ENCODE measurements around the gene SELENOV.

The SELENOV gene

DNA sequence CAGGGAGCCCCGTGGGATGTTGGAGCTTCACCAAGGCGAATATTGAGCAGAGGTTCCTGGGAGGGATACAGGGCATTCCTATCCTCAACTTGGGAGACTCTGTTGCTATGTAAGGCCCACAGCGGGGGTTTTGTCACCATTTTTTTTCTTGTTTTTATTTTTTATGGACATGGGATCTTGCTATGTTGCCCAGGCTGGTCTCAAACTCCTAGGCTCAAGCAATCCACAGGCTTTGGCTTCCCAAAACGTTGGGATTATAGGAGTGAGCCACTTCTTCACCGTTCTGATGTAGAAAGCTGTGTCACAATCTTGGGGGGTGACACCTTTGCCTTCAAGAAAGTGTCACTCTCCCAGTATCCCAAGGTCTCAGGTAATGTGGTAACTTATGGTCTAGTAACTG lies 13.6 kb upstream of the SELENOV start:
- Histone ChIP-seq H3K4me3 (ENCODE audit: insufficient read length, low read depth) (no peak overlapping the region), H3K27me3 (ENCODE audit: insufficient read depth, insufficient read length) (peaks cover 82% of the 10 kb centered on the region)

DNA sequence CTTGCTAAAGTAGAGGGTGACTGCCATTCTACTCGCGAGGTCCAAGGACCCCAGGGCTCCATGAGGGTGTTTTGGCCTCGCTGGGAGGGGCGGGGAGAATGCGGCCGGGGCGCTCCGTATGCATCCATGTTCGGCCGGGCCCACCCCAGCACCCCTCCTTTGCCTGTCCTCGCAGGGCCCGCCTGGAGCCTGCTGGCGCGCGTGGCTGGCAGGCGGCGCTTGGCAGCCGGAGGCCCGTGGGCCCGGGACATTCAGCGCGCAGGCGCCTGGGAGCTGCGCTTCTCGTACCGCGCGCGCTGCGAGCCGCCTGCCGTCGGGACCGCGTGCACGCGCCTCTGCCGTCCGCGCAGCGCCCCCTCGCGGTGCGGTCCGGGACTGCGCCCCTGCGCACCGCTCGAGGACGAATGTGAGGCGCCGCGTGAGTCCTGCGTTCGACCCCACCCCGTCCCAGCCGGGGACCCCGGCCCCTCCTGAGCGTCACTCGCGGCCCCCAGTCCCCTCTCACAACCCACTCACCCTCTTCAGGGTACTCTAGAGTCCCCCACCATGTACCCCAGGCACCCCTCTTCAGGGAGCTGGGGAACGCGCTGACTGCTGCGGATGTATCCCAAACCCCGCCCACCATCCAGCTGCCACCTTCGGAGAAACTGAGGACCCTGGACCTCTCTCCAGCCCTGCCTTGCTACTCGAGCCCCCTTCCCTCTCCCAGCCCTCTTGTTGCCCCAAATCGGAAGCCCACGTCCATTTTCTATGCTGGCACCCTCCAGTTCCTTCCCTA lies 12.1 kb upstream of the SELENOV start:
- peak; percentile 50 for DNase-seq (ENCODE audit: low read depth, low spot score)
- peaks cover 5% of the 10 kb centered on the region for H3K4me1 ChIP-seq (ENCODE audit: insufficient read depth, insufficient read length)
- peaks cover 5% of the 10 kb centered on the region; the same call in 1 of the 2 replicates for H3K9me3 ChIP-seq (ENCODE audit: insufficient read depth, low read length)
- H3K27me3 ChIP-seq (ENCODE audit: insufficient read depth, insufficient read length), result peaks cover 94% of the 10 kb centered on the region
- no peak overlapping the region for H3K9ac ChIP-seq (ENCODE audit: insufficient read length, low read depth)
- TF ChIP-seq ZNF274 (IDR thresholded peaks at IDR 0.05; ENCODE audit: low read depth, low read length) (no peak), YY1 (IDR thresholded peaks at IDR 0.05; ENCODE audit: insufficient read depth, insufficient read length) (no peak), SUZ12 (IDR thresholded peaks at IDR 0.05; ENCODE audit: extremely low read depth, insufficient read depth, insufficient read length) (no peak)
- no peaks in the 10 kb centered on the region for H3K36me3 ChIP-seq (ENCODE audit: insufficient read depth, insufficient read length, low read length)
- no peak overlapping the region for H3K4me3 ChIP-seq (ENCODE audit: insufficient read length, low read depth)

More for the DNA sequence above, 13.6 kb upstream of the SELENOV start:
- 0 out of 2 replicates have a peak, but pooled peaks cover 1% of the 10 kb centered on the region for H3K9me3 ChIP-seq (ENCODE audit: insufficient read depth, low read length)
- no peaks in the 10 kb centered on the region for H3K36me3 ChIP-seq (ENCODE audit: insufficient read depth, insufficient read length, low read length)
- H3K9ac ChIP-seq (ENCODE audit: insufficient read length, low read depth), result no peak overlapping the region
- DNase-seq (ENCODE audit: low read depth, low spot score), result no peak
- peaks cover 5% of the 10 kb centered on the region for H3K4me1 ChIP-seq (ENCODE audit: insufficient read depth, insufficient read length)
- TF ChIP-seq ZNF274 (IDR thresholded peaks at IDR 0.05; ENCODE audit: low read depth, low read length) (no peak), SUZ12 (IDR thresholded peaks at IDR 0.05; ENCODE audit: extremely low read depth, insufficient read depth, insufficient read length) (no peak), YY1 (IDR thresholded peaks at IDR 0.05; ENCODE audit: insufficient read depth, insufficient read length) (no peak)

DNA sequence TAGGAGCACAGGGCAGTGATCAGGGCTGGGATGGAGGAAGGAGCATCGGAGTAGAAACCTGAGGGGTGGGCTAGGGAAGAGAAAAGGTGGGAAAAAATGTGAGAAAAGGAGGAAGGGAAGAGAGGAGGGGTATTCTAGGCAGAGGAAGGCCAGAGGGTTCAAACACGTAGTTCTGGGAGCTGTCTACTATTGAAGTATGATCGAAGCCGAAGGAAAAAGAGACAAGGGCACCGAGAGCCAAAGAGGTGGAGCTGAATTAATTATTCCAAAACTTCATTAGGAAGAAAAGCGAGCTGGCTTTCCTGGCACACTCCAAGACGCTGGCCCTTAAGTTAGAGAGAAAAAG lies 8.4 kb upstream of the SELENOV start:
- TF ChIP-seq YY1 (IDR thresholded peaks at IDR 0.05; ENCODE audit: insufficient read depth, insufficient read length), result no peak
- no peak for TF ChIP-seq SUZ12 (IDR thresholded peaks at IDR 0.05; ENCODE audit: extremely low read depth, insufficient read depth, insufficient read length)
- no peak for TF ChIP-seq ZNF274 (IDR thresholded peaks at IDR 0.05; ENCODE audit: low read depth, low read length)
- Histone ChIP-seq H3K4me1 (ENCODE audit: insufficient read depth, insufficient read length) (no peaks in the 10 kb centered on the region), H3K9ac (ENCODE audit: insufficient read length, low read depth) (peak overlapping the region; percentile 76), H3K36me3 (ENCODE audit: insufficient read depth, insufficient read length, low read length) (no peaks in the 10 kb centered on the region), H3K9me3 (ENCODE audit: insufficient read depth, low read length) (peaks cover 5% of the 10 kb centered on the region; the same call in 1 of the 2 replicates), H3K27me3 (ENCODE audit: insufficient read depth, insufficient read length) (peaks cover 74% of the 10 kb centered on the region), H3K4me3 (ENCODE audit: insufficient read length, low read depth) (no peak overlapping the region)
- DNase-seq (ENCODE audit: low read depth, low spot score), result no peak

DNA sequence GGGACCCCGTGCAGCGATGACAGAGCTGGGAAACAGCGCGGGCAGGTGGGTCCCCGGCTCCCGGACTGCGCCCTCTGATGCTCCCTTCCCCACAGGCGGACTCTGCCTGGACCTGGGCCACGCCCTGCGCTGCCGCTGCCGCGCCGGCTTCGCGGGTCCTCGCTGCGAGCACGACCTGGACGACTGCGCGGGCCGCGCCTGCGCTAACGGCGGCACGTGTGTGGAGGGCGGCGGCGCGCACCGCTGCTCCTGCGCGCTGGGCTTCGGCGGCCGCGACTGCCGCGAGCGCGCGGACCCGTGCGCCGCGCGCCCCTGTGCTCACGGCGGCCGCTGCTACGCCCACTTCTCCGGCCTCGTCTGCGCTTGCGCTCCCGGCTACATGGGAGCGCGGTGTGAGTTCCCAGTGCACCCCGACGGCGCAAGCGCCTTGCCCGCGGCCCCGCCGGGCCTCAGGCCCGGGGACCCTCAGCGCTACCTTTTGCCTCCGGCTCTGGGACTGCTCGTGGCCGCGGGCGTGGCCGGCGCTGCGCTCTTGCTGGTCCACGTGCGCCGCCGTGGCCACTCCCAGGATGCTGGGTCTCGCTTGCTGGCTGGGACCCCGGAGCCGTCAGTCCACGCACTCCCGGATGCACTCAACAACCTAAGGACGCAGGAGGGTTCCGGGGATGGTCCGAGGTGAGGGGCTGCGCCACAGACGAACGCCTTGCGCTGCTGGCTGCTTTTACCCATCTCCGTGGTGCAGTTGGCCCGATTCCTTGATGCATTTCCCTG lies 7.8 kb upstream of the SELENOV start:
- H3K4me3 ChIP-seq (ENCODE audit: insufficient read length, low read depth), result peak overlapping the region; percentile 63
- H3K27me3 ChIP-seq (ENCODE audit: insufficient read depth, insufficient read length), result peaks cover 72% of the 10 kb centered on the region
- H3K9ac ChIP-seq (ENCODE audit: insufficient read length, low read depth), result peak overlapping the region; percentile 76
- peaks cover 5% of the 10 kb centered on the region; the same call in 1 of the 2 replicates for H3K9me3 ChIP-seq (ENCODE audit: insufficient read depth, low read length)
- DNase-seq (ENCODE audit: low read depth, low spot score), result peak; percentile 40
- TF ChIP-seq ZNF274 (IDR thresholded peaks at IDR 0.05; ENCODE audit: low read depth, low read length) (no peak), YY1 (IDR thresholded peaks at IDR 0.05; ENCODE audit: insufficient read depth, insufficient read length) (no peak), SUZ12 (IDR thresholded peaks at IDR 0.05; ENCODE audit: extremely low read depth, insufficient read depth, insufficient read length) (no peak)
- H3K36me3 ChIP-seq (ENCODE audit: insufficient read depth, insufficient read length, low read length), result no peaks in the 10 kb centered on the region
- H3K4me1 ChIP-seq (ENCODE audit: insufficient read depth, insufficient read length), result no peaks in the 10 kb centered on the region

DNA sequence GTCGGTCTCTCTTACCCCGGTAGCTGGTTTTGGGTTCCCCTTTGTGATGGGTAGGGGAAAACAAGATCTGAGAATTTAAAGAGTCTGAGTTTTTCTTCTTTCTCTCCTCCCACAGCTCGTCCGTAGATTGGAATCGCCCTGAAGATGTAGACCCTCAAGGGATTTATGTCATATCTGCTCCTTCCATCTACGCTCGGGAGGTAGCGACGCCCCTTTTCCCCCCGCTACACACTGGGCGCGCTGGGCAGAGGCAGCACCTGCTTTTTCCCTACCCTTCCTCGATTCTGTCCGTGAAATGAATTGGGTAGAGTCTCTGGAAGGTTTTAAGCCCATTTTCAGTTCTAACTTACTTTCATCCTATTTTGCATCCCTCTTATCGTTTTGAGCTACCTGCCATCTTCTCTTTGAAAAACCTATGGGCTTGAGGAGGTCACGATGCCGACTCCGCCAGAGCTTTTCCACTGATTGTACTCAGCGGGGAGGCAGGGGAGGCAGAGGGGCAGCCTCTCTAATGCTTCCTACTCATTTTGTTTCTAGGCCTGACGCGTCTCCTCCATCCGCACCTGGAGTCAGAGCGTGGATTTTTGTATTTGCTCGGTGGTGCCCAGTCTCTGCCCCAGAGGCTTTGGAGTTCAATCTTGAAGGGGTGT lies 7.1 kb upstream of the SELENOV start:
- H3K9ac ChIP-seq (ENCODE audit: insufficient read length, low read depth), result peak overlapping the region; percentile 76
- peaks cover 65% of the 10 kb centered on the region for H3K27me3 ChIP-seq (ENCODE audit: insufficient read depth, insufficient read length)

DNA sequence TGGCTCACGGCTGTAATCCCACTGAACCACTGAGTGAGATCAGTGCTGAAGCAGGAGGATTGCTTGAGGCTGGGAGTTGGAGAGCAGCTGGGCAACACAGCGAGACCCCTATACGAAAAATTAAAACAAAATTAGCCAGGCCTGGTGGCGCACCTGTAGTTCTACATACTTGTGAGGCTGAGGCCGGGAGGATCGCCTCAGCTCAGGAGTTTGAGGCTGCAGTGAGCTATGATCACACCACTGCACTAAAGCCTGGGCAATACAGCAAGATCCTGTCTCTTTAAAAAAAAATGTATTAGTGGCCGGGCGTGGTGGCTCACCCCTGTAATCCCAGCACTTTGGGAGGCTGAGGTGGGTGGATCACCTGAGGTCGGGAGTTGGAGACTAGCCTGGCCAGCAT lies 6.3 kb upstream of the SELENOV start:
- Histone ChIP-seq H3K9me3 (ENCODE audit: insufficient read depth, low read length) (peaks cover 5% of the 10 kb centered on the region; the same call in 1 of the 2 replicates), H3K27me3 (ENCODE audit: insufficient read depth, insufficient read length) (peaks cover 62% of the 10 kb centered on the region)
- TF ChIP-seq YY1 (IDR thresholded peaks at IDR 0.05; ENCODE audit: insufficient read depth, insufficient read length), result no peak
- no peak for TF ChIP-seq ZNF274 (IDR thresholded peaks at IDR 0.05; ENCODE audit: low read depth, low read length)
- TF ChIP-seq SUZ12 (IDR thresholded peaks at IDR 0.05; ENCODE audit: extremely low read depth, insufficient read depth, insufficient read length), result no peak

More for the DNA sequence above, 7.1 kb upstream of the SELENOV start:
- peak overlapping the region; percentile 63 for H3K4me3 ChIP-seq (ENCODE audit: insufficient read length, low read depth)
- H3K4me1 ChIP-seq (ENCODE audit: insufficient read depth, insufficient read length), result no peaks in the 10 kb centered on the region
- DNase-seq (ENCODE audit: low read depth, low spot score), result no peak
- H3K9me3 ChIP-seq (ENCODE audit: insufficient read depth, low read length), result peaks cover 5% of the 10 kb centered on the region; the same call in 1 of the 2 replicates
- TF ChIP-seq ZNF274 (IDR thresholded peaks at IDR 0.05; ENCODE audit: low read depth, low read length), result no peak
- no peak for TF ChIP-seq YY1 (IDR thresholded peaks at IDR 0.05; ENCODE audit: insufficient read depth, insufficient read length)
- TF ChIP-seq SUZ12 (IDR thresholded peaks at IDR 0.05; ENCODE audit: extremely low read depth, insufficient read depth, insufficient read length), result no peak
- no peaks in the 10 kb centered on the region for H3K36me3 ChIP-seq (ENCODE audit: insufficient read depth, insufficient read length, low read length)

More for the DNA sequence above, 6.3 kb upstream of the SELENOV start:
- Histone ChIP-seq H3K4me1 (ENCODE audit: insufficient read depth, insufficient read length) (no peaks in the 10 kb centered on the region), H3K9ac (ENCODE audit: insufficient read length, low read depth) (no peak overlapping the region), H3K4me3 (ENCODE audit: insufficient read length, low read depth) (no peak overlapping the region), H3K36me3 (ENCODE audit: insufficient read depth, insufficient read length, low read length) (no peaks in the 10 kb centered on the region)
- no peak for DNase-seq (ENCODE audit: low read depth, low spot score)
